ENCODE measurements around the gene CALML5.

- TF ChIP-seq RAD21 (IDR thresholded peaks at IDR 0.05; ENCODE audit: low read depth) (no peak), TAF1 (IDR thresholded peaks at IDR 0.05; ENCODE audit: low read depth) (no peak), REST (IDR thresholded peaks at IDR 0.05; ENCODE audit: low read depth) (no peak), EGR1 (IDR thresholded peaks at IDR 0.05) (no peak), TCF12 (IDR thresholded peaks at IDR 0.05; ENCODE audit: low read depth) (no peak), FOXM1 (IDR thresholded peaks at IDR 0.05; ENCODE audit: borderline replicate concordance, low read depth) (no peak), EP300 (IDR thresholded peaks at IDR 0.05; ENCODE audit: borderline replicate concordance) (no peak), CREB1 (IDR thresholded peaks at IDR 0.05; ENCODE audit: low read depth) (no peak), ZBTB7A (IDR thresholded peaks at IDR 0.05; ENCODE audit: low read depth) (no peak), MAX (IDR thresholded peaks at IDR 0.05) (no peak), TEAD4 (IDR thresholded peaks at IDR 0.05) (no peak), USF1 (IDR thresholded peaks at IDR 0.05) (no peak), NFIC (IDR thresholded peaks at IDR 0.05) (no peak)
Measured at GRCh38 chr10:5458425-5458824, 40.9 kb downstream of the CALML5 start.
